Mesenchymal stem cell (in vitro differentiated cells and primary cell): Measurements from ENCODE around the gene ALPI.

Experiments
- DNase-seq: peaks from one replicate; pipeline ENCODE4 v3.0.0-alpha.2; 2013
- H2AFZ ChIP-seq: one replicate; pipeline ENCODE4 v1.6.1; 2013; ENCODE audit warnings: low read depth, mild to moderate bottlenecking, control low read depth, inconsistent platforms, low read length, moderate library complexity
- H2AK5ac ChIP-seq: 2 replicates; pipeline ENCODE4 v1.6.1; 2013; ENCODE audit warnings: low read length, moderate library complexity, mild to moderate bottlenecking, inconsistent platforms; ENCODE audit not compliant: severe bottlenecking
- H2BK120ac ChIP-seq: one replicate; pipeline ENCODE4 v1.6.1; 2013; ENCODE audit warnings: low read depth, mild to moderate bottlenecking, inconsistent platforms, low read length, moderate library complexity
- H2BK12ac ChIP-seq, 2 experiments: one replicate each; pipeline ENCODE4 v1.6.1; 2013; ENCODE audit warnings: inconsistent platforms in 2 of 2, low read length in 2 of 2, mild to moderate bottlenecking in 2 of 2, moderate library complexity in 2 of 2, control low read depth in 1 of 2
- H2BK15ac ChIP-seq: one replicate; pipeline ENCODE4 v1.6.1; 2013; ENCODE audit warnings: mild to moderate bottlenecking, low read depth, inconsistent platforms; ENCODE audit not compliant: poor library complexity, severe bottlenecking
- H2BK5ac ChIP-seq: 2 replicates; pipeline ENCODE4 v1.6.1; 2013; ENCODE audit warnings: low read depth, mild to moderate bottlenecking, low read length, control low read depth, inconsistent platforms; ENCODE audit not compliant: poor library complexity, severe bottlenecking
- H3K14ac ChIP-seq, 2 experiments: one replicate each; pipeline ENCODE4 v1.6.1; 2013; ENCODE audit warnings: inconsistent platforms in 2 of 2, low read length in 2 of 2, control low read depth in 1 of 2, mild to moderate bottlenecking in 1 of 2, moderate library complexity in 1 of 2
- H3K18ac ChIP-seq, 2 experiments: one replicate each; pipeline ENCODE4 v1.6.1; 2013; ENCODE audit warnings: inconsistent platforms in 2 of 2, low read length in 2 of 2, control low read depth in 1 of 2, low read depth in 1 of 2, mild to moderate bottlenecking in 1 of 2
- H3K23ac ChIP-seq, 2 experiments: one replicate each; pipeline ENCODE4 v1.6.1; 2013; ENCODE audit warnings: inconsistent platforms in 2 of 2, low read length in 2 of 2, mild to moderate bottlenecking in 2 of 2, moderate library complexity in 2 of 2, control low read depth in 1 of 2
- H3K27ac ChIP-seq: 2 replicates; pipeline ENCODE4 v1.5.1; 2013; ENCODE audit warnings: mild to moderate bottlenecking, moderate library complexity, low read length, control low read depth, inconsistent platforms; ENCODE audit not compliant: poor library complexity, severe bottlenecking
- H3K27me3 ChIP-seq, 2 experiments: 2 replicates each; pipeline versions ENCODE4 v1.6.1 to v1.7.0; 2013; ENCODE audit warnings: low read length in 2 of 2, mild to moderate bottlenecking in 2 of 2, moderate library complexity in 2 of 2, control low read depth in 1 of 2, inconsistent platforms in 1 of 2; ENCODE audit not compliant: control insufficient read depth in 1 of 2, insufficient read depth in 1 of 2
- H3K36me3 ChIP-seq, 2 experiments: 2 replicates each; pipeline versions ENCODE4 v1.6.1 to v1.7.0; 2013; ENCODE audit warnings: low read length in 2 of 2, control low read depth in 1 of 2, inconsistent platforms in 1 of 2, low read depth in 1 of 2, mild to moderate bottlenecking in 1 of 2; ENCODE audit not compliant: insufficient read depth in 2 of 2, control insufficient read depth in 1 of 2
- H3K4ac ChIP-seq, 2 experiments: one replicate each; pipeline ENCODE4 v1.6.1; 2013; ENCODE audit warnings: inconsistent platforms in 2 of 2, low read length in 2 of 2, mild to moderate bottlenecking in 2 of 2, moderate library complexity in 2 of 2, control low read depth in 1 of 2, low read depth in 1 of 2
- H3K4me1 ChIP-seq: 2 replicates; pipeline ENCODE4 v1.6.1; 2013; ENCODE audit warnings: low read depth, low read length, control low read depth; ENCODE audit not compliant: control insufficient read depth, insufficient read depth
- H3K4me2 ChIP-seq: 2 replicates; pipeline ENCODE4 v1.6.1; 2013; ENCODE audit warnings: low read length, mild to moderate bottlenecking, inconsistent platforms; ENCODE audit not compliant: poor library complexity, severe bottlenecking
- H3K4me3 ChIP-seq, 2 experiments: 2 replicates each; pipeline versions ENCODE4 v1.5.1 to v1.7.0; 2013; ENCODE audit warnings: low read length in 2 of 2, mild to moderate bottlenecking in 2 of 2, control low read depth in 1 of 2, low read depth in 1 of 2; ENCODE audit not compliant: insufficient read depth in 1 of 2
- H3K79me1 ChIP-seq: replicated peaks from 2 replicates; pipeline ENCODE4 v1.6.1; 2013; ENCODE audit warnings: mild to moderate bottlenecking, control low read depth, low read length, inconsistent platforms; ENCODE audit not compliant: poor library complexity, severe bottlenecking
- H3K9ac ChIP-seq: 2 replicates; pipeline ENCODE4 v1.7.0; 2013; ENCODE audit warnings: mild to moderate bottlenecking, low read length, moderate library complexity
- H3K9me3 ChIP-seq: 2 replicates; pipeline ENCODE4 v1.7.0; 2013; ENCODE audit warnings: mild to moderate bottlenecking, low read length; ENCODE audit not compliant: control insufficient read depth
- H4K8ac ChIP-seq: one replicate; pipeline ENCODE4 v1.6.1; 2013; ENCODE audit warnings: inconsistent platforms, mild to moderate bottlenecking, low read length, moderate library complexity
- H4K91ac ChIP-seq: one replicate; pipeline ENCODE4 v1.6.1; 2013; ENCODE audit warnings: mild to moderate bottlenecking, low read length, inconsistent platforms
- WGBS: methylation state at CpG from one replicate; pipeline ENCODE4 v1.1.7; 2013; ENCODE audit warnings: mixed read lengths; 5-methylcytosine and 5-hydroxymethylcytosine counted together

ALPI gene

GRCh38 chr2:232491139-232491780, 35.3 kb downstream of the ALPI start:
- Histone ChIP-seq H2BK15ac (no peak overlapping the region), H3K4me1 (peaks cover 9% of the 10 kb centered on the region), H3K4me3 (no peak overlapping the region), H3K4me2 (no peak overlapping the region), H4K91ac (no peak overlapping the region), H3K79me1 (no peaks in the 10 kb centered on the region), H3K23ac (no peak overlapping the region), H3K36me3 (no peaks in the 10 kb centered on the region), H2AFZ (no peak overlapping the region), H2BK12ac (no peak overlapping the region), H3K4ac (no peak overlapping the region), H3K18ac (no peak overlapping the region), H3K27me3 (peaks cover 72 to 79% of the 10 kb centered on the region in 2 experiments), H4K8ac (no peak overlapping the region), H3K9me3 (no peaks in the 10 kb centered on the region), H2AK5ac (no peak overlapping the region), H3K27ac (no peak overlapping the region), H2BK5ac (no peak overlapping the region), H2BK120ac (no peak overlapping the region), H3K9ac (no peak overlapping the region), H3K14ac (peak overlapping the region in 1 of 2 experiments; percentile 61)
- WGBS = 87% methylated on average over 12 of the region's 12 CpGs
- DNase-seq = no peak

- Histone ChIP-seq H3K18ac (no peak overlapping the region), H2BK12ac (no peak overlapping the region), H3K27ac (no peak overlapping the region), H3K4ac (no peak overlapping the region), H4K8ac (no peak overlapping the region), H2BK120ac (no peak overlapping the region), H3K27me3 (peaks cover 63 to 77% of the 10 kb centered on the region in 2 experiments), H3K9me3 (no peaks in the 10 kb centered on the region), H3K79me1 (no peaks in the 10 kb centered on the region), H2AK5ac (no peak overlapping the region), H3K9ac (no peak overlapping the region), H3K36me3 (no peaks in the 10 kb centered on the region), H2AFZ (no peak overlapping the region), H3K4me1 (peaks cover 4% of the 10 kb centered on the region), H3K4me3 (no peak overlapping the region), H3K23ac (no peak overlapping the region), H4K91ac (no peak overlapping the region), H2BK15ac (no peak overlapping the region), H2BK5ac (no peak overlapping the region), H3K4me2 (no peak overlapping the region), H3K14ac (peak overlapping the region in 1 of 2 experiments; percentile 45)
- WGBS = 82% methylated on average over 8 of the region's 8 CpGs
- no peak for DNase-seq
These were observed 36.4 kb downstream of the ALPI start for GRCh38 chr2:232492236-232492848.

- Histone ChIP-seq H3K14ac (no peak overlapping the region), H4K91ac (no peak overlapping the region), H3K4me1 (no peaks in the 10 kb centered on the region), H2AFZ (no peak overlapping the region), H2BK12ac (no peak overlapping the region), H3K36me3 (no peaks in the 10 kb centered on the region), H3K4me3 (no peak overlapping the region), H2AK5ac (no peak overlapping the region), H3K27me3 (peaks cover 66 to 81% of the 10 kb centered on the region in 2 experiments), H3K79me1 (no peaks in the 10 kb centered on the region), H3K23ac (no peak overlapping the region), H4K8ac (no peak overlapping the region), H3K4me2 (no peak overlapping the region), H3K9ac (no peak overlapping the region), H3K18ac (no peak overlapping the region), H3K27ac (no peak overlapping the region), H2BK5ac (no peak overlapping the region), H2BK120ac (no peak overlapping the region), H3K9me3 (no peaks in the 10 kb centered on the region), H2BK15ac (no peak overlapping the region), H3K4ac (no peak overlapping the region)
- DNase-seq = no peak
- 79% methylated on average over 24 of the region's 24 CpGs for WGBS
These were observed 37.2 kb downstream of the ALPI start for GRCh38 chr2:232492963-232493700.
